ENCODE measurements around the gene CDKAL1. TPM values are rescaled to one million over a fixed set of nuclear protein-coding genes. Genes with fewer than 3 reads are reported as not detected.
A peak's percentile ranks its signal among the peaks of the same experiment; 100 is the strongest.

Gene CDKAL1
- 11.3 and 20.0 TPM in 2 replicates for total RNA-seq (ENCODE audit: low replicate concordance)

GRCh38 chr6:20534295-20535262, at the start of gene CDKAL1:
CDKAL1 (plus strand) TSS chr6:20534457; CDS start chr6:20546351, 11,894 bp downstream.
- TF ChIP-seq CTCF (IDR thresholded peaks at IDR 0.05; ENCODE audit: insufficient read depth, low read length): no peak
- peak; percentile 95 for DNase-seq (ENCODE audit: low read depth)
- peak within 1 kb of the TSS; percentile 97 for H3K4me3 ChIP-seq (ENCODE audit: low read depth, low read length)

- TF ChIP-seq CTCF (IDR thresholded peaks at IDR 0.05; ENCODE audit: insufficient read depth, low read length): no peak
- DNase-seq (ENCODE audit: low read depth): no peak
- no peak overlapping the region for H3K4me3 ChIP-seq (ENCODE audit: low read depth, low read length)
Measured at GRCh38 chr6:20486641-20487040, 47.6 kb upstream of the CDKAL1 start.

GRCh38 chr6:20487669-20488375, 46.4 kb upstream of the CDKAL1 start:
- peak; percentile 12 for DNase-seq (ENCODE audit: low read depth)
- no peak overlapping the region for H3K4me3 ChIP-seq (ENCODE audit: low read depth, low read length)
- TF ChIP-seq CTCF (IDR thresholded peaks at IDR 0.05; ENCODE audit: insufficient read depth, low read length): no peak

- DNase-seq (ENCODE audit: low read depth): no peak
- H3K4me3 ChIP-seq (ENCODE audit: low read depth, low read length): no peak overlapping the region
- no peak for TF ChIP-seq CTCF (IDR thresholded peaks at IDR 0.05; ENCODE audit: insufficient read depth, low read length)
Measured at GRCh38 chr6:20490591-20490990, 43.7 kb upstream of the CDKAL1 start.

GRCh38 chr6:20492099-20492498, 42.2 kb upstream of the CDKAL1 start:
- no peak overlapping the region for H3K4me3 ChIP-seq (ENCODE audit: low read depth, low read length)
- no peak for DNase-seq (ENCODE audit: low read depth)
- TF ChIP-seq CTCF (IDR thresholded peaks at IDR 0.05; ENCODE audit: insufficient read depth, low read length): no peak

- peak; percentile 53 for DNase-seq (ENCODE audit: low read depth)
- TF ChIP-seq CTCF (IDR thresholded peaks at IDR 0.05; ENCODE audit: insufficient read depth, low read length): no peak
- H3K4me3 ChIP-seq (ENCODE audit: low read depth, low read length): no peak overlapping the region
Measured at GRCh38 chr6:20497216-20498040, 36.8 kb upstream of the CDKAL1 start.
